Astrocyte (in vitro differentiated cells and primary cell): Measurements from ENCODE around the gene MBP.

Experiments used
- CTCF ChIP-seq: IDR thresholded peaks from 2 replicates; pipeline ENCODE4 v1.5.1; 2011; ENCODE audit warnings: low read depth, mild to moderate bottlenecking, inconsistent platforms, low read length, moderate library complexity; ENCODE audit not compliant: insufficient read depth
- EZH2 ChIP-seq: IDR thresholded peaks from 2 replicates; pipeline ENCODE4 v1.6.1; 2012; ENCODE audit warnings: mild to moderate bottlenecking, low read length, inconsistent platforms; ENCODE audit not compliant: insufficient read depth

DNA sequence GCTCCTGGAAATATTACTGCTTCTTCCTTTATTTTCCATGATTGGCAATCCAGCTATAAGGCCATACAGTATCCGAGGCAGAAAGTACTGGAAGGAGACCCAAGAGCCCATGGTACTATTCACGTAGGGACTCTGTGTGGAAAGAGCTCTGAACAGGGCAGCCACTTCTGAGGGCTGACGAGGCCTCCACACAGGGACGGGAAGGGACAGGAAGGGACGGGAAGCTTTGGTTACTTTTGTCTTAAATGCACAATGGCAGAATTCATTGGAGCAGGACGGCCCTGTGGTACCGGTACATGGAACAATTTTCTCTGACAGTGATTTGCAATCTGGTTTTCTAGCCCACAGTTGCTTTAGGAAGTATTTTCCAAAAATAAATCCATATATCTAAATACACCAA, 102.4 kb downstream of the MBP start:
- no peak for TF ChIP-seq CTCF
- no peak for TF ChIP-seq EZH2
